Vagina (tissue), 2 donors: ENCODE data around the gene ITGA4. TPM values are rescaled to one million over a fixed set of nuclear protein-coding genes. Genes with fewer than 3 reads are reported as not detected.

Source experiments
- DNase-seq, 2 donors: peaks; one replicate each; pipeline ENCODE4 v3.0.0-alpha.2; 2017; ENCODE audit errors: extremely low spot score in 2 of 2
- H3K27ac ChIP-seq: fragments of 200-600 bp; sonication (generic); one replicate; pipeline ENCODE4 v1.5.1; 2019
- H3K27me3 ChIP-seq: fragments of 200-600 bp; sonication (generic); one replicate; pipeline ENCODE4 v1.5.1; 2019
- H3K36me3 ChIP-seq, 2 donors: fragments of 200-600 bp; sonication (generic); one replicate each; pipeline ENCODE4 v1.5.1; 2017 to 2019
- H3K4me1 ChIP-seq: fragments of 200-600 bp; sonication (generic); one replicate; pipeline ENCODE4 v1.5.1; 2019
- H3K4me3 ChIP-seq, 2 donors: fragments of 200-600 bp; sonication (generic); 1 replicate in 1 of 2; 2 replicates in 1 of 2; pipeline ENCODE4 v1.5.1; 2016 to 2019
- H3K9me3 ChIP-seq: fragments of 200-600 bp; sonication (generic); one replicate; pipeline ENCODE4 v1.5.1; 2019
- POLR2A ChIP-seq, 2 donors: fragments of 450-650 bp; IDR thresholded peaks; one replicate each; pipeline ENCODE4 v1.6.1; 2017; ENCODE audit warnings: antibody characterized with exemption in 2 of 2, mild to moderate bottlenecking in 2 of 2, moderate library complexity in 2 of 2
- POLR2AphosphoS5 ChIP-seq, 2 donors: sonication (generic); formaldehyde crosslinking; IDR thresholded peaks; one replicate each; pipeline ENCODE4 v1.9.0; 2017; ENCODE audit warnings: antibody characterized with exemption in 2 of 2, mild to moderate bottlenecking in 2 of 2, low read depth in 1 of 2; ENCODE audit not compliant: insufficient read depth in 1 of 2
- intact Hi-C: fragments of 100-400 bp; cut with DNase I; formaldehyde crosslinking; loops from one replicate; pipeline ENCODE4 v1.15.1; 2023
- total RNA-seq: library from RNA; depleted of rRNA; stranded (reverse); fragments of >200 nt; gene quantifications from one replicate; pipeline ENCODE4 v1.2.3, GENCODE V29; 2016
- TF ChIP-seq, protein P1 (sequence below), 3 experiments: fragments of 450-650 bp in 2 of 3; fragments of 200-600 bp in 1 of 3; sonication (generic) in 1 of 3; IDR thresholded peaks; one replicate each; pipeline ENCODE4 v1.5.1; 2017 to 2019; ENCODE audit warnings: antibody characterized with exemption in 3 of 3, mild to moderate bottlenecking in 2 of 3, moderate library complexity in 2 of 3

Gene ITGA4
- total RNA-seq, 1 donor from 2014 or later, result 4.9 TPM

DNA sequence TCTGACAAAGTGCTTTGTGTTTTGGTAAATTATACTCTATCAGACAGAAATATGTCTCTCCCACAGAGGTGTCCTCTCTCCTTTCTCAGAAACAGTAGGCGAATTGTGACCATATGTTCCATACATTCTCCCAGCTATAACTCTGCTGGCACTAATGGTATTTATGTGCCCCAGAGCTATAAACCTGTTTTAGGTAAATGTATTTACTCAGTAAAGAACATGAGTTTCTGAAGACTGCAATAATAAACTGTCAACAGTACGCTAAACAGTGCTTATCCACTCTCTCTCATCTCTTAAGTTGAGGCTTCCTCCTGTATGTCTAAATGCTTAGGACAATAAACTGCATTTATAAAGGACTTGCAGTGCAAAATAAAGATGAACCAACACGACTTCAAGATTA is 58.5 kb downstream of the ITGA4 start:
- DNase-seq, result no peak
- no peaks in the 10 kb centered on the region for H3K36me3 ChIP-seq
- intact Hi-C loops, result no loop called here
- no peak overlapping the region for H3K4me3 ChIP-seq
- H3K27me3 ChIP-seq, result no peaks in the 10 kb centered on the region
- no peak overlapping the region for H3K27ac ChIP-seq
- TF ChIP-seq POLR2AphosphoS5 (IDR thresholded peaks at IDR 0.05; ENCODE audit: insufficient read depth in 1 of 2, low read depth in 1 of 2) (no peak), POLR2A (IDR thresholded peaks at IDR 0.05) (no peak)
- TF ChIP-seq, protein P1, sequence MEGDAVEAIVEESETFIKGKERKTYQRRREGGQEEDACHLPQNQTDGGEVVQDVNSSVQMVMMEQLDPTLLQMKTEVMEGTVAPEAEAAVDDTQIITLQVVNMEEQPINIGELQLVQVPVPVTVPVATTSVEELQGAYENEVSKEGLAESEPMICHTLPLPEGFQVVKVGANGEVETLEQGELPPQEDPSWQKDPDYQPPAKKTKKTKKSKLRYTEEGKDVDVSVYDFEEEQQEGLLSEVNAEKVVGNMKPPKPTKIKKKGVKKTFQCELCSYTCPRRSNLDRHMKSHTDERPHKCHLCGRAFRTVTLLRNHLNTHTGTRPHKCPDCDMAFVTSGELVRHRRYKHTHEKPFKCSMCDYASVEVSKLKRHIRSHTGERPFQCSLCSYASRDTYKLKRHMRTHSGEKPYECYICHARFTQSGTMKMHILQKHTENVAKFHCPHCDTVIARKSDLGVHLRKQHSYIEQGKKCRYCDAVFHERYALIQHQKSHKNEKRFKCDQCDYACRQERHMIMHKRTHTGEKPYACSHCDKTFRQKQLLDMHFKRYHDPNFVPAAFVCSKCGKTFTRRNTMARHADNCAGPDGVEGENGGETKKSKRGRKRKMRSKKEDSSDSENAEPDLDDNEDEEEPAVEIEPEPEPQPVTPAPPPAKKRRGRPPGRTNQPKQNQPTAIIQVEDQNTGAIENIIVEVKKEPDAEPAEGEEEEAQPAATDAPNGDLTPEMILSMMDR (IDR thresholded peaks at IDR 0.05), result no peak
- H3K9me3 ChIP-seq, result no peaks in the 10 kb centered on the region
- no peaks in the 10 kb centered on the region for H3K4me1 ChIP-seq

DNA sequence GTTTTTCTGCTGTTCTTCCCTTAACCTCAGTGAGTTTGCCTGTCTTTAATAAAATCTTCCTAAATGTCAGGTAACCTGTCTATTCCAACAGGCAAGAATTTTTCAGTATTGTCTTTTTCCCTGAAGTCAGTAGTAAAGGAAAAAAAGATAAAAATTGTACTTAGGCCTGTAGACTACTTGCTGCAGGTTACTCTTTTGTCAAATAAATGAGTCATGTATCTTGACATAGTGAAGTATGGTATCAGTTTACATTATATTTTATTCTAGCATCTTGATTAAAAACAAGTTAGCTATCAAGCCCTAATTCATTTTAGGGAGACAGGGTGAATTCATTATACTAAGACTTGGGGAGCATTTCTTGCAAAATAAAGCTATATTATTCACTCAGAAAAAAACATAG is 59.8 kb downstream of the ITGA4 start:
- DNase-seq, result no peak
- H3K4me1 ChIP-seq, result no peaks in the 10 kb centered on the region
- no peak for TF ChIP-seq POLR2AphosphoS5 (IDR thresholded peaks at IDR 0.05; ENCODE audit: insufficient read depth in 1 of 2, low read depth in 1 of 2)
- TF ChIP-seq, protein P1 (IDR thresholded peaks at IDR 0.05), result no peak
- no peak for TF ChIP-seq POLR2A (IDR thresholded peaks at IDR 0.05)
- H3K4me3 ChIP-seq, result no peak overlapping the region
- no peaks in the 10 kb centered on the region for H3K36me3 ChIP-seq
- no peaks in the 10 kb centered on the region for H3K27me3 ChIP-seq
- intact Hi-C loops, result no loop called here
- no peak overlapping the region for H3K27ac ChIP-seq
- no peaks in the 10 kb centered on the region for H3K9me3 ChIP-seq

DNA sequence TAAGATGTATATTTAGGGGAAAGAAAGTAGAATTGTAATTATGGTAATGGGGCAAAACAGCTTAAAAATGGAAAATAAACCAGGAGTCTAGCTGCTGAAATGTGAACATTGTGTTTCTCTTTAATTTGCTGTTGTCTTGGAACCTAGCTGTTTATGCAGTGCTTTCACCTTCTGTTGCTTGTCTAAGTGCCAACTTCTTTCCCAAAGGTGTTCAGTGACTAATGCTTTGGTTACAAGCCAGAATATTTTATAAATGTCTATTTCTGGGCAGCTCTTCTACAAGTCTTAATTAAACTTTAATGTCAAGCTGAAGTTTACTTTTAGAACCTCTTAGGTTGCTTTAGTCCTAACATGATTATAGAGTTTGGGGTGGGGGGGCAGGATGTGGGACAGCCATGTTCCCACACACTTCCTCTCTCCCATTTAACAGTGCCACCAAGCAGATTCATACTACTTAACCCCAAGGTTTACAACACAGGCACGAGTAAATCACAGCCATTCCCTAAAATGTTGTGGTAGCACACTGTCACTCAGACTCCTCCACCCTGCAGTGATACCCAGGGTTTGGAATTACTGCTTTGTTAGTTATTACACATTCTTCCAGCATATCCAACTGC is 60.6 kb downstream of the ITGA4 start:
- intact Hi-C loops, result no loop called here
- TF ChIP-seq POLR2AphosphoS5 (IDR thresholded peaks at IDR 0.05; ENCODE audit: insufficient read depth in 1 of 2, low read depth in 1 of 2), result no peak
- TF ChIP-seq POLR2A (IDR thresholded peaks at IDR 0.05), result no peak
- TF ChIP-seq, protein P1 (IDR thresholded peaks at IDR 0.05), result no peak
- H3K27me3 ChIP-seq, result no peaks in the 10 kb centered on the region
- no peaks in the 10 kb centered on the region for H3K36me3 ChIP-seq
- no peaks in the 10 kb centered on the region for H3K4me1 ChIP-seq
- H3K9me3 ChIP-seq, result no peaks in the 10 kb centered on the region
- DNase-seq, result no peak
- no peak overlapping the region for H3K27ac ChIP-seq
- no peak overlapping the region for H3K4me3 ChIP-seq

DNA sequence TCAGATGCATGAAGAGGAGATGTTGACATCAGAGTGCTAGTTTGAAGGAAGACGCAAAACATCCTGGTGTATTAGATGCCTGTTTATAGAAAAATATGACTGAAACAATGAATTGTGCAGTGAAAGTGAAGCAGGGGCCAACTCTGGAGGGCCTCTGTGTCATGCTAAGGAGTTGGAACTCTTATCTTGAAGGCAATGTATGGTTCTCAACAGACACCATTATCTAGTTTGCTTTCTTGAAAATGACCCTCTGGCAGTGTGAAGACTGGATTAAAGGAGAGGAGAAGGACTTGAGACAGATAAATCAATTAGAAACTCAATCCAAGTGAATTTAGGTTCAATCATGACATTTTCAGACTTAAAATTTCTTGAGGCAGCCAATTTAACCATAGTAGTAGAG is 63.1 kb downstream of the ITGA4 start:
- no peak for DNase-seq
- H3K36me3 ChIP-seq, result no peaks in the 10 kb centered on the region
- no peaks in the 10 kb centered on the region for H3K9me3 ChIP-seq
- H3K27ac ChIP-seq, result no peak overlapping the region
- H3K4me1 ChIP-seq, result no peaks in the 10 kb centered on the region
- no peak for TF ChIP-seq POLR2A (IDR thresholded peaks at IDR 0.05)
- TF ChIP-seq, protein P1 (IDR thresholded peaks at IDR 0.05), result no peak
- TF ChIP-seq POLR2AphosphoS5 (IDR thresholded peaks at IDR 0.05; ENCODE audit: insufficient read depth in 1 of 2, low read depth in 1 of 2), result no peak
- no peak overlapping the region for H3K4me3 ChIP-seq
- intact Hi-C loops, result no loop called here
- no peaks in the 10 kb centered on the region for H3K27me3 ChIP-seq

DNA sequence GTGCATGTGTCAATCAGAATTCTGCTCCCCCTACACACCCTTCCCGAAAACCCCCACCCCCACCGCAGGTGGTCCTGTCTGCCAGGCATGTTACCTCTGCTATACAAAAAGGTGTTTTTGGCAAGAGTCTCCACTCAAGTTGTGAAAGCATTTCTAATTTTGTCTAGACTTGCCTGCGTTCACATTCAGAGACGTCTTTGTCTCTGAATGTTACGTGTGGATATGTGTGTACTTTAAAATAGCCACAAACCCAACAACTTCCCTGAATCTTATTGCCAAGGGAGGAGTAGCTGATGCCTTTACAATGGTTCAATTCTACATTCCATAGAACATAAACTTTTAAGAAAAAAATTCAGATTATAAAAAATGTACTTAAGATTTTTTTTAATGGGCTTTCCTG is 66.6 kb downstream of the ITGA4 start:
- TF ChIP-seq, protein P1 (IDR thresholded peaks at IDR 0.05), result no peak
- TF ChIP-seq POLR2A (IDR thresholded peaks at IDR 0.05) (no peak), POLR2AphosphoS5 (IDR thresholded peaks at IDR 0.05; ENCODE audit: insufficient read depth in 1 of 2, low read depth in 1 of 2) (no peak)
- Histone ChIP-seq H3K36me3 (no peaks in the 10 kb centered on the region), H3K4me3 (no peak overlapping the region), H3K9me3 (no peaks in the 10 kb centered on the region), H3K4me1 (no peaks in the 10 kb centered on the region), H3K27ac (no peak overlapping the region), H3K27me3 (no peaks in the 10 kb centered on the region)
- intact Hi-C loops, result no loop called here
- DNase-seq, result no peak
